Measurements from ENCODE around the gene PTP4A2. TPM values are rescaled to one million over a fixed set of nuclear protein-coding genes. Genes with fewer than 3 reads are reported as not detected.

PTP4A2 gene
- total and polyA plus RNA-seq, 2 of the 13 experiments (the other 11 are each of a cell fraction or from before 2014, with no cell fraction given): 173 to 225 TPM

- TF ChIP-seq ZNF337 (CRISPR knock-in tag; IDR thresholded peaks at IDR 0.05; ENCODE audit: borderline replicate concordance, low read depth) (peak; percentile 91; the same call in 1 of the 2 replicates), KMT2B (CRISPR knock-in tag; IDR thresholded peaks at IDR 0.05) (peak; percentile 90), TP53 (CRISPR knock-in tag; conservative IDR thresholded peaks at IDR 0.05) (0 out of 2 replicates have a peak, but pooled peaks have one; percentile 74), KDM6A (CRISPR knock-in tag; IDR thresholded peaks at IDR 0.05; ENCODE audit: low read depth) (peak; percentile 43; the same call in 1 of the 2 replicates), ZNF772 (CRISPR knock-in tag; IDR thresholded peaks at IDR 0.05) (peak; percentile 97), BATF2 (CRISPR knock-in tag; IDR thresholded peaks at IDR 0.05) (peak; percentile 97), TSC22D2 (CRISPR knock-in tag; IDR thresholded peaks at IDR 0.05; ENCODE audit: borderline replicate concordance) (peak; percentile 99), RBAK (CRISPR knock-in tag; IDR thresholded peaks at IDR 0.05) (no peak), THRA (CRISPR knock-in tag; IDR thresholded peaks at IDR 0.05; ENCODE audit: borderline replicate concordance) (peak; percentile 73; the same call in 1 of the 2 replicates), FOXP1 (IDR thresholded peaks at IDR 0.05) (no peak), FOXP1 (CRISPR knock-in tag; IDR thresholded peaks at IDR 0.05) (no peak), ZNF33B (CRISPR knock-in tag; IDR thresholded peaks at IDR 0.05) (peak; percentile 96; the same call in 1 of the 2 replicates), ZNF556 (CRISPR knock-in tag; IDR thresholded peaks at IDR 0.05; ENCODE audit: borderline replicate concordance) (peak; percentile 96), RELA (CRISPR knock-in tag; IDR thresholded peaks at IDR 0.05) (peak; percentile 91; the same call in 1 of the 2 replicates), PTBP1 (IDR thresholded peaks at IDR 0.05; ENCODE audit: low read depth, low read length, poor library complexity, severe bottlenecking) (no peak), PAXIP1 (CRISPR knock-in tag; conservative IDR thresholded peaks at IDR 0.05) (peak; percentile 64), GTF3A (CRISPR knock-in tag; conservative IDR thresholded peaks at IDR 0.05) (peak; percentile 94), NR0B2 (CRISPR knock-in tag; IDR thresholded peaks at IDR 0.05) (peak; percentile 97)
- TF ChIP-seq, protein P1, sequence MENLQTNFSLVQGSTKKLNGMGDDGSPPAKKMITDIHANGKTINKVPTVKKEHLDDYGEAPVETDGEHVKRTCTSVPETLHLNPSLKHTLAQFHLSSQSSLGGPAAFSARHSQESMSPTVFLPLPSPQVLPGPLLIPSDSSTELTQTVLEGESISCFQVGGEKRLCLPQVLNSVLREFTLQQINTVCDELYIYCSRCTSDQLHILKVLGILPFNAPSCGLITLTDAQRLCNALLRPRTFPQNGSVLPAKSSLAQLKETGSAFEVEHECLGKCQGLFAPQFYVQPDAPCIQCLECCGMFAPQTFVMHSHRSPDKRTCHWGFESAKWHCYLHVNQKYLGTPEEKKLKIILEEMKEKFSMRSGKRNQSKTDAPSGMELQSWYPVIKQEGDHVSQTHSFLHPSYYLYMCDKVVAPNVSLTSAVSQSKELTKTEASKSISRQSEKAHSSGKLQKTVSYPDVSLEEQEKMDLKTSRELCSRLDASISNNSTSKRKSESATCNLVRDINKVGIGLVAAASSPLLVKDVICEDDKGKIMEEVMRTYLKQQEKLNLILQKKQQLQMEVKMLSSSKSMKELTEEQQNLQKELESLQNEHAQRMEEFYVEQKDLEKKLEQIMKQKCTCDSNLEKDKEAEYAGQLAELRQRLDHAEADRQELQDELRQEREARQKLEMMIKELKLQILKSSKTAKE (CRISPR knock-in tag; IDR thresholded peaks at IDR 0.05; ENCODE audit: borderline replicate concordance): peak; percentile 73
- TF ChIP-seq, protein P2, sequence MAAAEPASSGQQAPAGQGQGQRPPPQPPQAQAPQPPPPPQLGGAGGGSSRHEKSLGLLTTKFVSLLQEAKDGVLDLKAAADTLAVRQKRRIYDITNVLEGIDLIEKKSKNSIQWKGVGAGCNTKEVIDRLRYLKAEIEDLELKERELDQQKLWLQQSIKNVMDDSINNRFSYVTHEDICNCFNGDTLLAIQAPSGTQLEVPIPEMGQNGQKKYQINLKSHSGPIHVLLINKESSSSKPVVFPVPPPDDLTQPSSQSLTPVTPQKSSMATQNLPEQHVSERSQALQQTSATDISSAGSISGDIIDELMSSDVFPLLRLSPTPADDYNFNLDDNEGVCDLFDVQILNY (CRISPR knock-in tag; conservative IDR thresholded peaks at IDR 0.05): no peak; the same call in none of the 2 replicates
Measured at GRCh38 chr1:31938184-31938975, at the start of gene PTP4A2 (continued).

Data from HepG2 (cell line).